Neural cell (in vitro differentiated cells): ENCODE results near the gene IVNS1ABP.

Experiments used
- EP300 ChIP-seq: fragments of 450-650 bp; conservative IDR thresholded peaks from 2 replicates; pipeline ENCODE4 v1.6.1; 2014; ENCODE audit warnings: antibody characterized with exemption, mild to moderate bottlenecking, moderate library complexity; ENCODE audit not compliant: poor library complexity, severe bottlenecking
- EZH2 ChIP-seq: fragments of 200-600, 300-800 bp; shearing (Covaris generic), sonication (generic); IDR thresholded peaks from 2 replicates; pipeline ENCODE4 v1.6.1; 2014; ENCODE audit warnings: antibody characterized with exemption, low read length, borderline replicate concordance, mild to moderate bottlenecking; ENCODE audit not compliant: insufficient read depth, poor library complexity, severe bottlenecking
- POLR2AphosphoS5 ChIP-seq: IDR thresholded peaks from 2 replicates; pipeline ENCODE4 v1.6.1; 2012
- RAD21 ChIP-seq: fragments of 450-650 bp; conservative IDR thresholded peaks from 2 replicates; pipeline ENCODE4 v1.6.1; 2014; ENCODE audit warnings: antibody characterized with exemption, mild to moderate bottlenecking, moderate library complexity
- TAF1 ChIP-seq: IDR thresholded peaks from 2 replicates; pipeline ENCODE4 v1.6.1; 2012; ENCODE audit warnings: low read depth
- TF ChIP-seq, protein P1 (sequence below): fragments of 450-650 bp; IDR thresholded peaks from 2 replicates; pipeline ENCODE4 v1.5.1; 2014; ENCODE audit warnings: antibody characterized with exemption, mild to moderate bottlenecking, moderate library complexity; ENCODE audit not compliant: poor library complexity, severe bottlenecking

GRCh38 chr1:185249563-185249962, 67.5 kb downstream of the IVNS1ABP start:
- TF ChIP-seq, protein P1, sequence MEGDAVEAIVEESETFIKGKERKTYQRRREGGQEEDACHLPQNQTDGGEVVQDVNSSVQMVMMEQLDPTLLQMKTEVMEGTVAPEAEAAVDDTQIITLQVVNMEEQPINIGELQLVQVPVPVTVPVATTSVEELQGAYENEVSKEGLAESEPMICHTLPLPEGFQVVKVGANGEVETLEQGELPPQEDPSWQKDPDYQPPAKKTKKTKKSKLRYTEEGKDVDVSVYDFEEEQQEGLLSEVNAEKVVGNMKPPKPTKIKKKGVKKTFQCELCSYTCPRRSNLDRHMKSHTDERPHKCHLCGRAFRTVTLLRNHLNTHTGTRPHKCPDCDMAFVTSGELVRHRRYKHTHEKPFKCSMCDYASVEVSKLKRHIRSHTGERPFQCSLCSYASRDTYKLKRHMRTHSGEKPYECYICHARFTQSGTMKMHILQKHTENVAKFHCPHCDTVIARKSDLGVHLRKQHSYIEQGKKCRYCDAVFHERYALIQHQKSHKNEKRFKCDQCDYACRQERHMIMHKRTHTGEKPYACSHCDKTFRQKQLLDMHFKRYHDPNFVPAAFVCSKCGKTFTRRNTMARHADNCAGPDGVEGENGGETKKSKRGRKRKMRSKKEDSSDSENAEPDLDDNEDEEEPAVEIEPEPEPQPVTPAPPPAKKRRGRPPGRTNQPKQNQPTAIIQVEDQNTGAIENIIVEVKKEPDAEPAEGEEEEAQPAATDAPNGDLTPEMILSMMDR = no peak
- TF ChIP-seq POLR2AphosphoS5 (no peak), EZH2 (no peak), RAD21 (no peak), EP300 (no peak), TAF1 (no peak)
